Upper lobe of left lung (tissue), 6 donors: ENCODE measurements around the gene PNMA8A. TPM values are rescaled to one million over a fixed set of nuclear protein-coding genes. Genes with fewer than 3 reads are reported as not detected.

Experiments
- ATAC-seq, 2 donors: fragments of 200-7000 bp; cut with Tn5 transposase; one replicate each; pipeline ENCODE4 v1.9.1; 2022; ENCODE audit warnings: mild to moderate bottlenecking in 2 of 2, moderate library complexity in 2 of 2; ENCODE audit not compliant: low FRiP score in 2 of 2
- DNase-seq, 2 donors: peaks; one replicate each; pipeline ENCODE4 v3.0.0-alpha.2; 2019 to 2020
- H3K27ac ChIP-seq, 4 donors: fragments of 200-600 bp; sonication (generic); one replicate each; pipeline ENCODE4 v1.5.1; 2016 to 2019
- H3K27me3 ChIP-seq, 4 donors: fragments of 200-600 bp; sonication (generic); one replicate each; pipeline ENCODE4 v1.5.1; 2017 to 2019
- H3K36me3 ChIP-seq, 4 donors: fragments of 200-600 bp; sonication (generic); one replicate each; pipeline ENCODE4 v1.5.1; 2016 to 2019
- H3K4me1 ChIP-seq, 4 donors: fragments of 200-600 bp; sonication (generic); one replicate each; pipeline ENCODE4 v1.5.1; 2018 to 2019
- H3K4me3 ChIP-seq, 4 donors: fragments of 200-600 bp; sonication (generic); one replicate each; pipeline ENCODE4 v1.5.1; 2017 to 2019; ENCODE audit warnings: mild to moderate bottlenecking in 2 of 4, moderate library complexity in 1 of 4
- H3K9me3 ChIP-seq, 4 donors: fragments of 200-600 bp; sonication (generic); one replicate each; pipeline ENCODE4 v1.5.1; 2018 to 2019
- CTCF ChIP-seq, 6 experiments: fragments of 450-650 bp in 4 of 6; fragments of 200-600 bp in 2 of 6; sonication (generic) in 2 of 6; IDR thresholded peaks; one replicate each; pipeline ENCODE4 v1.5.1; 2016 to 2019; ENCODE audit warnings: antibody characterized with exemption in 6 of 6
- EP300 ChIP-seq, 4 donors: sonication (generic); formaldehyde crosslinking; IDR thresholded peaks; one replicate each; pipeline ENCODE4 v1.5.1; 2017; ENCODE audit warnings: antibody characterized with exemption in 4 of 4, control low read depth in 2 of 4
- POLR2A ChIP-seq, 4 donors: fragments of 450-650 bp; IDR thresholded peaks; one replicate each; pipeline ENCODE4 v1.5.1; 2016 to 2017; ENCODE audit warnings: antibody characterized with exemption in 4 of 4, mild to moderate bottlenecking in 2 of 4
- POLR2AphosphoS5 ChIP-seq, 2 donors: sonication (generic); formaldehyde crosslinking; IDR thresholded peaks; one replicate each; pipeline ENCODE4 v1.5.1; 2017; ENCODE audit warnings: antibody characterized with exemption in 2 of 2
- WGBS, 2 donors: methylation state at CpG; one replicate each; pipeline ENCODE4 v1.1.5; 2017 to 2018; 5-methylcytosine and 5-hydroxymethylcytosine counted together
- total RNA-seq, 6 donors: library from RNA; depleted of rRNA in 4 of 6; stranded (reverse); fragments of >200 nt in 4 of 6; gene quantifications; one replicate each; pipeline versions ENCODE4 v1.1.0 to v1.2.1, GENCODE V29; 2016 to 2021
- donor health status: DM: no; HTN: no; CAD: no; lungs with moderate emphysema.
- donor health status: DM: no; HTN: yes; CAD: no; lungs with severe emphysema.

The PNMA8A gene
- total RNA-seq, 6 donors from 2014 or later, result 0.61 to 4.8 (median 2.2) TPM

- no peak for ATAC-seq
- H3K36me3 ChIP-seq, result no peaks in the 10 kb centered on the region
- 86 to 92% methylated on average over 3 of the region's 3 CpGs for WGBS, 2 donors
- H3K4me1 ChIP-seq, result peaks cover 19 to 39% (median 25%) of the 10 kb centered on the region in 4 donors
- H3K4me3 ChIP-seq, result no peak overlapping the region
- TF ChIP-seq POLR2A (IDR thresholded peaks at IDR 0.05) (no peak), EP300 (IDR thresholded peaks at IDR 0.05) (no peak), POLR2AphosphoS5 (IDR thresholded peaks at IDR 0.05) (no peak), CTCF (IDR thresholded peaks at IDR 0.05) (no peak)
- H3K27ac ChIP-seq, result no peak overlapping the region
- no peak for DNase-seq
- H3K27me3 ChIP-seq, result peaks cover 0 to 29% (median 15%) of the 10 kb centered on the region in 4 donors
- H3K9me3 ChIP-seq, result no peaks in the 10 kb centered on the region
These were observed 15.0 kb upstream of the PNMA8A start for GRCh38 chr19:46486358-46486757.

GRCh38 chr19:46484656-46485055, 13.3 kb upstream of the PNMA8A start:
- Histone ChIP-seq H3K27ac (no peak overlapping the region), H3K27me3 (peaks cover 0 to 22% (median 9%) of the 10 kb centered on the region in 4 donors), H3K9me3 (no peaks in the 10 kb centered on the region), H3K4me1 (peaks cover 14 to 27% (median 19%) of the 10 kb centered on the region in 4 donors), H3K36me3 (no peaks in the 10 kb centered on the region), H3K4me3 (no peak overlapping the region)
- DNase-seq, result no peak
- no peak for ATAC-seq
- TF ChIP-seq POLR2AphosphoS5 (IDR thresholded peaks at IDR 0.05) (no peak), CTCF (IDR thresholded peaks at IDR 0.05) (no peak), EP300 (IDR thresholded peaks at IDR 0.05) (no peak), POLR2A (IDR thresholded peaks at IDR 0.05) (no peak)
- 65 to 67% methylated on average over 4 of the region's 4 CpGs for WGBS, 2 donors

- Histone ChIP-seq H3K9me3 (no peaks in the 10 kb centered on the region), H3K4me3 (no peak overlapping the region), H3K36me3 (no peaks in the 10 kb centered on the region), H3K27me3 (peaks cover 0 to 5% (median 0%) of the 10 kb centered on the region in 4 donors), H3K27ac (no peak overlapping the region), H3K4me1 (peaks cover 4 to 8% (median 6%) of the 10 kb centered on the region in 4 donors)
- DNase-seq, result no peak
- TF ChIP-seq POLR2AphosphoS5 (IDR thresholded peaks at IDR 0.05) (no peak), CTCF (IDR thresholded peaks at IDR 0.05) (no peak), EP300 (IDR thresholded peaks at IDR 0.05) (no peak), POLR2A (IDR thresholded peaks at IDR 0.05) (no peak)
- WGBS, 2 donors, result 55 to 56% methylated on average over 3 of the region's 3 CpGs
- ATAC-seq, result no peak
These were observed 11.3 kb upstream of the PNMA8A start for GRCh38 chr19:46482631-46483030.

GRCh38 chr19:46481947-46482346, 10.6 kb upstream of the PNMA8A start:
- 52 to 67% methylated on average over 5 of the region's 5 CpGs for WGBS, 2 donors
- ATAC-seq, result peak in 1 of 2 donors; percentile 80
- no peak for DNase-seq
- no peak for TF ChIP-seq POLR2A (IDR thresholded peaks at IDR 0.05)
- no peak for TF ChIP-seq EP300 (IDR thresholded peaks at IDR 0.05)
- no peak for TF ChIP-seq POLR2AphosphoS5 (IDR thresholded peaks at IDR 0.05)
- no peak for TF ChIP-seq CTCF (IDR thresholded peaks at IDR 0.05)
- Histone ChIP-seq H3K4me1 (peaks cover 0 to 1% (median 0%) of the 10 kb centered on the region in 4 donors), H3K27ac (peak overlapping the region; percentile 4 to 48 (median 22)), H3K36me3 (no peaks in the 10 kb centered on the region), H3K27me3 (no peaks in the 10 kb centered on the region), H3K4me3 (no peak overlapping the region), H3K9me3 (no peaks in the 10 kb centered on the region)

GRCh38 chr19:46481223-46481848, 10.0 kb upstream of the PNMA8A start:
- WGBS, 2 donors, result 69 to 73% methylated on average over 16 of the region's 16 CpGs
- Histone ChIP-seq H3K27me3 (no peaks in the 10 kb centered on the region), H3K27ac (peak overlapping the region; percentile 4 to 48 (median 22)), H3K4me3 (no peak overlapping the region), H3K4me1 (no peaks in the 10 kb centered on the region), H3K36me3 (no peaks in the 10 kb centered on the region), H3K9me3 (no peaks in the 10 kb centered on the region)
- DNase-seq, result no peak
- peak in 1 of 2 donors; percentile 67 for ATAC-seq
- TF ChIP-seq EP300 (IDR thresholded peaks at IDR 0.05), result no peak
